G401 (cell line): ENCODE results near the gene CBLN3. TPM values are rescaled to one million over a fixed set of nuclear protein-coding genes. Genes with fewer than 3 reads are reported as not detected.
"Not testable (repeated sequence)": the region's sequence is repeated elsewhere in the genome, so short reads cannot be mapped to it uniquely, and the experiment has no call there.

Experiments used
- DNase-seq: peaks from one replicate; pipeline ENCODE4 v3.0.0-alpha.2; 2015; ENCODE audit warnings: low spot score
- in situ Hi-C: cut with HindIII; loops from 2 replicates; pipeline ENCODE4 v1.10.0; 2016; ENCODE audit warnings: low sequenced_read_pairs, mixed read lengths
- total RNA-seq: library from RNA; depleted of rRNA; stranded (reverse); fragments of >200 nt; shearing (Covaris generic); gene quantifications from 2 replicates; pipeline ENCODE4 v1.2.3, GENCODE V29; 2014; rRNA removed

Gene CBLN3
- 0.25 and 0.88 TPM in 2 replicates for total RNA-seq

- in situ Hi-C loops, result no loop called here
- peak; percentile 89 for DNase-seq
Measured at GRCh38 chr14:24429395-24430142, at the start of gene CBLN3, which contains the start of gene KHNYN. Gene CBLN3, minus strand, starts transcription at chr14:24429668. Its CDS starts 614 bp downstream, at chr14:24429054. Gene KHNYN, plus strand, starts transcription at chr14:24429954. Its CDS starts 777 bp downstream, at chr14:24430731.

- in situ Hi-C loops, result no loop called here
- DNase-seq, result no peak
Measured at GRCh38 chr14:24475261-24475660, 45.8 kb upstream of the CBLN3 start.

GRCh38 chr14:24473211-24473610 lies 43.7 kb upstream of the CBLN3 start:
- in situ Hi-C loops, result no loop called here
- no peak for DNase-seq

- in situ Hi-C loops, result not testable (repeated sequence)
Measured at GRCh38 chr14:24470450-24470849, 41.0 kb upstream of the CBLN3 start.

GRCh38 chr14:24465805-24466204 lies 36.3 kb upstream of the CBLN3 start:
- in situ Hi-C loops, result no loop called here
- no peak for DNase-seq

More at GRCh38 chr14:24470450-24470849, 41.0 kb upstream of the CBLN3 start:
- not testable (repeated sequence) for DNase-seq

GRCh38 chr14:24465368-24465767 lies 35.9 kb upstream of the CBLN3 start:
- in situ Hi-C loops, result no loop called here
- no peak for DNase-seq

- in situ Hi-C loops, result no loop called here
- DNase-seq, result no peak
Measured at GRCh38 chr14:24463884-24464785, 34.7 kb upstream of the CBLN3 start.

- in situ Hi-C loops, result no loop called here
- no peak for DNase-seq
Measured at GRCh38 chr14:24463017-24463883, 33.8 kb upstream of the CBLN3 start.

GRCh38 chr14:24461336-24461735 lies 31.9 kb upstream of the CBLN3 start:
- in situ Hi-C loops, result no loop called here
- DNase-seq, result no peak

- in situ Hi-C loops, result no loop called here
- DNase-seq, result no peak
Measured at GRCh38 chr14:24459331-24459730, 29.9 kb upstream of the CBLN3 start.

- DNase-seq, result no peak
- in situ Hi-C loops, result no loop called here
Measured at GRCh38 chr14:24458736-24459135, 29.3 kb upstream of the CBLN3 start.

- in situ Hi-C loops, result no loop called here
- DNase-seq, result no peak
Measured at GRCh38 chr14:24456980-24457379, 27.5 kb upstream of the CBLN3 start.

GRCh38 chr14:24450828-24451227 lies 21.4 kb upstream of the CBLN3 start:
- DNase-seq, in situ Hi-C loops: not testable (repeated sequence)

- in situ Hi-C loops, result no loop called here
- DNase-seq, result no peak
Measured at GRCh38 chr14:24443053-24443665, 13.7 kb upstream of the CBLN3 start.

GRCh38 chr14:24442240-24443052 lies 13.0 kb upstream of the CBLN3 start, which contains the start of gene SDR39U1:
Gene SDR39U1, minus strand, starts transcription at chr14:24442776. Its CDS starts 7 bp downstream, at chr14:24442769.
- in situ Hi-C loops, result no loop called here

GRCh38 chr14:24441904-24442239 lies 12.4 kb upstream of the CBLN3 start:
- in situ Hi-C loops, result no loop called here
- DNase-seq, result no peak

More at GRCh38 chr14:24442240-24443052, 13.0 kb upstream of the CBLN3 start, which contains the start of gene SDR39U1:
- peak; percentile 99 for DNase-seq

- no peak for DNase-seq
- in situ Hi-C loops, result no loop called here
Measured at GRCh38 chr14:24441485-24441884, 12.0 kb upstream of the CBLN3 start.
